AG10803 (cell line): Measurements from ENCODE around the gene CNTNAP2.

Source experiments
- DNase-seq: peaks from one replicate; pipeline ENCODE4 v3.0.0; 2010; ENCODE audit warnings: low read depth
- H3K4me3 ChIP-seq: 2 replicates; pipeline ENCODE4 v1.5.1; 2011; ENCODE audit warnings: mild to moderate bottlenecking, low read length, control low read depth
- TF ChIP-seq, protein P1 (sequence below): conservative IDR thresholded peaks from 2 replicates; pipeline ENCODE4 v1.5.1; 2011; ENCODE audit warnings: mild to moderate bottlenecking, low read length, control low read depth, inconsistent platforms

The CNTNAP2 gene

DNA sequence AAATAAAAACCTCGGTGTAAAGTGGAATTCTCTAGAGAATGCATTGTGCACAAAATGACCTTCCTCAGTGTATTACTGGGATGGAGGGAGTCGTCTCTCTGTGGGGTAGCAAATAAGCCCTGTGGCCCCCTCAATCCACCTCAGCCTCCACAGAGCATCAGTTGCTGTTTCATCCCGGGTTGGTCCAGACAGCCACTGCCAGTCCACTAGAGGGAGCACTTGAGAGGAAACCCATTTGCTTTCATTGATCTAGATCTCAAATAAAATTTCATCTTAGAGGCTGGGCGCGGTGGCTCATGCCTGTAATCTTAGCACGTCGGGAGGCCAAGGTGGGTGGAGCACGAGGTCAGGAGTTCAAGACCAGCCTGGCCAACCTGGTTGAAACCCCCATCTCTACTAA lies 1128.7 kb downstream of the CNTNAP2 start:
- TF ChIP-seq, protein P1, sequence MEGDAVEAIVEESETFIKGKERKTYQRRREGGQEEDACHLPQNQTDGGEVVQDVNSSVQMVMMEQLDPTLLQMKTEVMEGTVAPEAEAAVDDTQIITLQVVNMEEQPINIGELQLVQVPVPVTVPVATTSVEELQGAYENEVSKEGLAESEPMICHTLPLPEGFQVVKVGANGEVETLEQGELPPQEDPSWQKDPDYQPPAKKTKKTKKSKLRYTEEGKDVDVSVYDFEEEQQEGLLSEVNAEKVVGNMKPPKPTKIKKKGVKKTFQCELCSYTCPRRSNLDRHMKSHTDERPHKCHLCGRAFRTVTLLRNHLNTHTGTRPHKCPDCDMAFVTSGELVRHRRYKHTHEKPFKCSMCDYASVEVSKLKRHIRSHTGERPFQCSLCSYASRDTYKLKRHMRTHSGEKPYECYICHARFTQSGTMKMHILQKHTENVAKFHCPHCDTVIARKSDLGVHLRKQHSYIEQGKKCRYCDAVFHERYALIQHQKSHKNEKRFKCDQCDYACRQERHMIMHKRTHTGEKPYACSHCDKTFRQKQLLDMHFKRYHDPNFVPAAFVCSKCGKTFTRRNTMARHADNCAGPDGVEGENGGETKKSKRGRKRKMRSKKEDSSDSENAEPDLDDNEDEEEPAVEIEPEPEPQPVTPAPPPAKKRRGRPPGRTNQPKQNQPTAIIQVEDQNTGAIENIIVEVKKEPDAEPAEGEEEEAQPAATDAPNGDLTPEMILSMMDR, result peak; percentile 69
- peak; percentile 33 for DNase-seq
- H3K4me3 ChIP-seq, result no peak overlapping the region

- H3K4me3 ChIP-seq, result no peak overlapping the region
- peak; percentile 3 for DNase-seq
Measured at GRCh38 chr7:147249956-147250355, 1133.4 kb downstream of the CNTNAP2 start.

DNA sequence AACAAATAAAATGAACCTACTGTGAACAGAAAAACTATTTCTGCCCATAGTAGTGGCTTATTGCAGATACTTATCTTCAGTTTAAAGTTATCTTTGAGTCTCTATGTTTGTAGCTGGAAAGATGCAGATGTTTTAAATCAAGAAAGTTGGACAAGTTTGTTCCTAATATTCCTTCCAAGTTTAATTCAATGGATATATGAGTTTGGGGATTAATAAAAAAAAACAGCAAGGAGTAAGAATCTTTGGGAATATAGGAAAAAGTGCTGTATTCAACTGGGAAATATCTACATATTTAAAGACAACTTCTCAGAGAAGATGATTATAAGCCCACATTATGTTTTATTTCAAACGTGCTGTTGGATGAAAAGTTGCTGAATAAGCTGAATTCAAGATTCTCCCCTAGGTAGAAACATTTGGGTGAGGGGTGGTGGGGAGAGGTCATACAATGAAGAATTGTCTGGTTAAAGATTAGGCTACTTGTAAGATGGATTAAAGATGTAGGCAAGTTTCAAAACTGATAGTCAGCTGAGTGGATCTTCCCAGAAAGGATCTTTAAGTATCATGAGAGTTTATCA lies 1135.2 kb downstream of the CNTNAP2 start:
- TF ChIP-seq, protein P1, result no peak
- DNase-seq, result no peak
- no peak overlapping the region for H3K4me3 ChIP-seq

More at GRCh38 chr7:147249956-147250355, 1133.4 kb downstream of the CNTNAP2 start:
- TF ChIP-seq, protein P1, result peak; percentile 16; the same call in 1 of the 2 replicates

- no peak for DNase-seq
- TF ChIP-seq, protein P1, result no peak
- H3K4me3 ChIP-seq, result no peak overlapping the region
Measured at GRCh38 chr7:147261693-147262092, 1145.1 kb downstream of the CNTNAP2 start.

GRCh38 chr7:147265528-147265927 lies 1148.9 kb downstream of the CNTNAP2 start:
- no peak overlapping the region for H3K4me3 ChIP-seq
- no peak for DNase-seq
- TF ChIP-seq, protein P1, result no peak

- no peak overlapping the region for H3K4me3 ChIP-seq
- TF ChIP-seq, protein P1, result no peak
- DNase-seq, result no peak
Measured at GRCh38 chr7:147276106-147276505, 1159.5 kb downstream of the CNTNAP2 start.

DNA sequence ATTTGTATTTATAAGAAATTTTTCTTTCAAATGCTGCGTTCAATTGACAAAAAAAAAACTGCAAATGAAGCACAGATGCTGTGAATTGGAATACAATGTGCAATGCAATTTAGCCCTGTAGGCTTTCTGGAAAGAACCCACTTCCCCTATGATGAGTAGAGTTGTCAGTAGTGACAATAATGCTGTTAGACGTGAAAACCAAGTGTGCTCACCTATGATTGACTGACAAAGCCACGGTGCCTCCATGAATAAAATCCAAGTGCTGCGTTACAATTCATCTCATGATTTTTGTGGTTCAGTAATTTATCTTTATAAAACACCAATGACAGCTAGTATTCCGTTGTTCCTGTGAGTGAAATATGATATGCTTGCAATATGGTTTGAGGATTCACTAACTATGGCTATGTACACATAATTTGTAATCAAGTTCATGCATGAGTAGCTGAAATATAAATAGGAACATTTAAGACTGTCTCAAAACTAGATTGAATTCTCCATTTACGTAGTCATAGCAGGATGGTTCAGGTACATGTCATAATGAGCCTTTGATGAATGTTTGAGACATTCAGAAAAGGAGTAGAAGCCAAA lies 1160.3 kb downstream of the CNTNAP2 start:
- no peak overlapping the region for H3K4me3 ChIP-seq
- TF ChIP-seq, protein P1, result no peak
- no peak for DNase-seq
